SK-MEL-5 (cell line): ENCODE results near the gene HSD17B11. TPM values are rescaled to one million over a fixed set of nuclear protein-coding genes. Genes with fewer than 3 reads are reported as not detected.
A peak's percentile ranks its signal among the peaks of the same experiment; 100 is the strongest.
"Not testable (repeated sequence)": the region's sequence is repeated elsewhere in the genome, so short reads cannot be mapped to it uniquely, and the experiment has no call there.

Experiments
- DNase-seq: peaks from one replicate; pipeline ENCODE4 v3.0.0-alpha.2; 2016; ENCODE audit warnings: low read depth, low spot score
- in situ Hi-C: cut with HindIII; loops from 2 replicates; pipeline ENCODE4 v1.10.0; 2016; ENCODE audit warnings: low sequenced_read_pairs, high pct_unique_total_duplicates, low pct_unique_long_range_greater_than_20kb
- total RNA-seq: library from RNA; depleted of rRNA; stranded (reverse); fragments of >200 nt; shearing (Covaris generic); gene quantifications from 2 replicates; pipeline ENCODE4 v1.2.3, GENCODE V29; 2014

The HSD17B11 gene
- total RNA-seq, 1 experiment from 2014 or later, result 44.7 TPM

- peak; percentile 37 for DNase-seq
- in situ Hi-C loops, result no loop called here
These were observed 13.2 kb downstream of the HSD17B11 start for GRCh38 chr4:87377816-87378215.

GRCh38 chr4:87375719-87376291 is 15.2 kb downstream of the HSD17B11 start:
- in situ Hi-C loops, result no loop called here
- peak; percentile 65 for DNase-seq

GRCh38 chr4:87370068-87370467 is 20.9 kb downstream of the HSD17B11 start:
- in situ Hi-C loops, result no loop called here
- no peak for DNase-seq

GRCh38 chr4:87366521-87367162 is 24.3 kb downstream of the HSD17B11 start:
- DNase-seq, result no peak
- in situ Hi-C loops, result no loop called here

- in situ Hi-C loops, result no loop called here
These were observed 25.6 kb downstream of the HSD17B11 start for GRCh38 chr4:87365348-87365747.

GRCh38 chr4:87363552-87363951 is 27.4 kb downstream of the HSD17B11 start:
- in situ Hi-C loops, result no loop called here
- DNase-seq, result peak; percentile 9

More at GRCh38 chr4:87365348-87365747, 25.6 kb downstream of the HSD17B11 start:
- DNase-seq, result no peak

- in situ Hi-C loops, result no loop called here
These were observed 30.6 kb downstream of the HSD17B11 start for GRCh38 chr4:87360338-87360935.

GRCh38 chr4:87359258-87359657 is 31.7 kb downstream of the HSD17B11 start:
- DNase-seq, result no peak
- in situ Hi-C loops, result no loop called here

More at GRCh38 chr4:87360338-87360935, 30.6 kb downstream of the HSD17B11 start:
- DNase-seq, result no peak

GRCh38 chr4:87356832-87357526 is 34.0 kb downstream of the HSD17B11 start:
- DNase-seq, result no peak
- in situ Hi-C loops, result no loop called here

GRCh38 chr4:87354168-87355102 is 36.6 kb downstream of the HSD17B11 start:
- in situ Hi-C loops, result no loop called here
- no peak for DNase-seq

GRCh38 chr4:87353592-87353991 is 37.4 kb downstream of the HSD17B11 start:
- in situ Hi-C loops, result no loop called here
- DNase-seq, result peak; percentile 67

GRCh38 chr4:87345139-87345538 is 45.8 kb downstream of the HSD17B11 start:
- DNase-seq, result no peak
- in situ Hi-C loops, result no loop called here

GRCh38 chr4:87342872-87343271 is 48.1 kb downstream of the HSD17B11 start:
- in situ Hi-C loops, result no loop called here
- no peak for DNase-seq

- in situ Hi-C loops, DNase-seq: not testable (repeated sequence)
These were observed 48.9 kb downstream of the HSD17B11 start for GRCh38 chr4:87341954-87342635.

GRCh38 chr4:87339440-87339839 is 51.5 kb downstream of the HSD17B11 start:
- in situ Hi-C loops, result no loop called here
- no peak for DNase-seq

- in situ Hi-C loops, result no loop called here
- no peak for DNase-seq
These were observed 53.6 kb downstream of the HSD17B11 start for GRCh38 chr4:87337361-87337760.

- no peak for DNase-seq
- in situ Hi-C loops, result no loop called here
These were observed 57.7 kb downstream of the HSD17B11 start for GRCh38 chr4:87333267-87333666.
